GM19452 (cell line): ENCODE results near the gene DCTN3.
A peak's percentile ranks its signal among the peaks of the same experiment; 100 is the strongest.
"Not testable (repeated sequence)": the region's sequence is repeated elsewhere in the genome, so short reads cannot be mapped to it uniquely, and the experiment has no call there.

ENCODE experiments used
- ATAC-seq: cut with Tn5 transposase; IDR thresholded peaks from one replicate; pipeline ENCODE4 v1.9.1; 2021; ENCODE audit not compliant: unreplicated experiment

DCTN3 gene

DNA sequence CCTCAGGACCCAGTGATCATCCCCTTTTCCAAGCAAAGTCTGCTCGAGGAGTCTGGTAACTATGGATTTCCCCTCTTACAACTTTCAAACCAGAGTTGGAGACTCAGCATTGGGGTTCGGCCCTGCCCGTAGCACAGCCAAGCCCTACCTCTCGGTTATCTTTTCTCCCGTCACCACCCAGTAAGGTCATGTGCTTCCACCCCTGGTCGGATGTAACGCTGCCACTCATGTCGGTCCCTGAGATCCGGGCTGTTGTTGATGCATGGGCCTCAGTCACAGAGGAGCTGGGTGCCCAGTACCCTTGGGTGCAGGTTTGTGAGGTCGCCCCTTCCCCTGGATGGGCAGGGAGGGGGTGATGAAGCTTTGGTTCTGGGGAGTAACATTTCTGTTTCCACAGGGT is 27.4 kb upstream of the DCTN3 start:
- no peak for ATAC-seq

DNA sequence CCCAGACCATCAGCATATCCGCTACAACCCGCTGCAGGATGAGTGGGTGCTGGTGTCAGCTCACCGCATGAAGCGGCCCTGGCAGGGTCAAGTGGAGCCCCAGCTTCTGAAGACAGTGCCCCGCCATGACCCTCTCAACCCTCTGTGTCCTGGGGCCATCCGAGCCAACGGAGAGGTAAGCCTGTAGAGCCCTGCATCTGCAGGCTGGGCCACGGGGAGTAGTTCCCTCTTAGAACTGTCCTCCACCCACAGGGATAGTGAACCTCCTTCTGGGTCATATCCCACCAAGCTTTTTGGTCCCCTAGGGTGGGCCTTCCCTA is 26.7 kb upstream of the DCTN3 start:
- ATAC-seq, result no peak

- ATAC-seq, result peak; percentile 79
Observed at GRCh38 chr9:34646211-34647083, 26.2 kb upstream of the DCTN3 start, which contains the start of gene GALT. Gene GALT (plus strand): TSS chr9:34646675. CDS start chr9:34646705, 30 bp downstream.

GRCh38 chr9:34644766-34645314 is 24.5 kb upstream of the DCTN3 start:
- ATAC-seq, result no peak

GRCh38 chr9:34642679-34643078 is 22.4 kb upstream of the DCTN3 start:
- no peak for ATAC-seq

DNA sequence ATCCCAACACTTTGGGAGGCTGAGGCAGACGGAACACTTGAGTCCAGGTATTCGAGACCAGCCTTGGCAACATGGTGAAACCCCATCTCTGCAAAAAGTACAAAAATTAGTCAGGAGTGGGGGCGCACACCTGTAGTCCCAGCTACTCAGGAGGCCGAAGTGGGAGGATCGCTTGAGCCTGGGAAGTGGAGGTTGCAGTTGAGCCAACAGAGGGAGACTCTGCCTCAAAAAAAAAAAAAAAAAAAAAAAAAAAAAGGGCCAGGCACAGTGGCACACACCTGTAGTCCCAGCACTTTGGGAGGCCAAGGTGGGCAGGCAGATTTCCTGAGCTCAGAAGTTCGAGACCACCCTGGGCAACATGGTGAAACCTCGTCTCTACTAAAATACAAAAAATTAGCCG is 19.0 kb upstream of the DCTN3 start:
- not testable (repeated sequence) for ATAC-seq

DNA sequence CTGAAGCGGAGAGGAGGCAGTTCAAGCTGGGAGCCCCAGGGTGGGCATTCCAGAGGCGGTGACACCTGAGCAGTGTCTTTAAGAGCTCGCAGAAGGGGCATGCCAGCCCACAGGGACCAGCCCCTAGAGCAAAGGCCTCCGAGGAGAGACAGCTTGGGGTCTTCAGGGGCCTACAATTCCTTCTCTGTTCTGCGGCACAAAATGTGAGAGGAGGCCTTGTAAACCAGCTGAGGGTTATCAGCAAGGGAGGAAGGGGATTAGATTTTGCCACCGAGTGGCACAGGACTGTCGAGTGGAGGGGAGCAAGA is 17.8 kb upstream of the DCTN3 start:
- no peak for ATAC-seq

DNA sequence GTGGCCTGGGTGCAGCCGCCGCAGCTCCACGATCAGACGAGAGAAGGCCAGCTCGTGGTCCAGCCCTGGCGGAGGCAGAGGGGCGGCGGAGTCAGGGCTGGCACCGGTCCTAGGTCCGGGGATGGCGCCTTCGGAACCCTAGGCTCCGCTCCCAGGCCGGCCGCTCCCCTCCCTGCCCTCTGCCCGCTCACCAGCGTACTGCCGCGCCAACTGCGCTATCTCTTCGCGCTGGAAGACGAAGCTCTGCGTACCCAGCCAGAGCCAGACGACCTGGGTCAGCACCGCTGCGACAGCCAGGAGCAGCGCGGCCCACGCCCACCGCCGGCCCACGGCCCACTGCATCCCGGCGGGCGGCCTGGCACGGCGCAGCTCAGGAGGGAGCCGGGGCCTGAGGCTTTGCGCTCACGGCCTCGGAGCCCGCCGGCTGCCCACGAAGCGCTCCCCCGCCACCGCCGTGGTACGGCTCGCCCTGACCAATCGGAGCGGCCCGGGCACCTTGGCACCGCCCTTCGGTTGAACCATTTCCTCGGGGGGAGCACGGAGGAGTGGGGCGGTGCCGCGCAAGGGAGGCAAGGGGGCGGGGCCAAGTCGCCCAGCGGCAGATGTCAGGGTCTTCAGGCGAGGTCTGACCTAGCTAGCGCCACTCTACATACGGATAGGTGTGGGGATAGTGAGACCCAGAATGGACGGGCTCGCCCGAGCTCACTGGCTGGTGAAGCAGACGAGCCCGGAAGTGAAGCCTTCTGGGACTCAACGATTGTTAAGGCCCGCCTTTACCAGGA is 17.3 kb upstream of the DCTN3 start, which contains the start of gene SIGMAR1:
Gene SIGMAR1, minus strand, starts transcription at position 432 of the 782 bp plus-strand sequence. Its CDS starts 90 bp downstream, at position 342.
- ATAC-seq, result peak; percentile 90

DNA sequence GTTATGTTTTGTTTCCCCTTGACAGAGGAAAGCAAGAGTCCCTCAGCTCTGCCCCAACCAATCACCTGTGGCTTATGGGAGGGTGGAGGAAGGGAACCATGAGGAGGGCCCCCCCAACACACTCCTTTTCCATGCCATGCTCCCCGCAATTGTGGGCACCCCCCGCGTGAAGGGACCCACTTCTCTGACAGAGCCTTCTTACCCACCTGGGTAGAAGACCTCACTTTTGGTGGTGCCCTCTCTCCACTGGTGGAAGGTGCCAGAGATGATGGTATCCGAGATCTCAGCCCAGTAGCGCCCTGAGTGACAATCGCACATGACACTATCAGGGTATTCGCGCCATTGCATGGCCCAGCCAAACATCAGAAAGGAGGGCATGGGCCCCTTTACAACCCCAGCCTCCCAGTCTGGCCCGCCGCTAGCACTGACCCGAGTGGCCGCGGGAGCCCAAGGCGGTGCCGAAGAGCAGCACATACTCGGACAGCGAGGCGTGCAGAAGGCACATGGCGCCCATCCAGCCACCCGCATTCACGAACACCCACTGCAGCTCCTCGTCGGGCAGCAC is 16.6 kb upstream of the DCTN3 start:
- ATAC-seq, result no peak

GRCh38 chr9:34635556-34635955 is 15.3 kb upstream of the DCTN3 start:
- ATAC-seq, result no peak

DNA sequence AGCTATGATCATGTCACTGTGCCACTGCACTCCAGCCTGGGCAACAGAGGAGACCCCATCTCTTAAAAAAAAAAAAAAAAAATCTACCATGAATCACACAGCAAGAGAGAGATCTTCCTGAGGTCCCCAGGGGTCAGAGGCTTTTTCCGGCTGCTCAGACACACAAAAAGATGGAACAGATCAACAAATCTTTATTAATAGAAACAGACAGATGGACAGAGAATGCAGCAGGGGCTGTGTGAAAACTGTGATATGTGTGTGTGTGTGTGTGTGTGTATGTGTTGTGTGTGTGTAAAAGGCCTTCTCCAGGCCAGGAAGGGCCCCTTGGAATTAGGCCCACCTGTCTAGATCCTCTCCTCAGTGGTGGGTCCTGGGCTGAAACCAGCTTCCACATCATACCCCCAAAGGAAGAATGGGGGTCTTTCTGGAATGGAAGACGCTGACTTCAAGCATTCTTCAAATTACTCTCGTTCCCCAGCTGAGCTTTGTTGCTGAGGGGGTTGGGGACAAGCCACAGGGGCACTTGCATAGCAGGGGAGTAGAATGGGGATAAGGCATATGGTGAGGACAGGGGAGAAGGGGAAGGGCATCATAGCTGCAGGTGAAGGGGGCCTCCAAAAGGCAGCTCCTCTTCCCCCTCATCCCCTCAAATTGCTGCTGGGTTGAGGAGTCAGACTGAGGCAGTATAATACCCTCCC is 14.4 kb upstream of the DCTN3 start:
- no peak for ATAC-seq

DNA sequence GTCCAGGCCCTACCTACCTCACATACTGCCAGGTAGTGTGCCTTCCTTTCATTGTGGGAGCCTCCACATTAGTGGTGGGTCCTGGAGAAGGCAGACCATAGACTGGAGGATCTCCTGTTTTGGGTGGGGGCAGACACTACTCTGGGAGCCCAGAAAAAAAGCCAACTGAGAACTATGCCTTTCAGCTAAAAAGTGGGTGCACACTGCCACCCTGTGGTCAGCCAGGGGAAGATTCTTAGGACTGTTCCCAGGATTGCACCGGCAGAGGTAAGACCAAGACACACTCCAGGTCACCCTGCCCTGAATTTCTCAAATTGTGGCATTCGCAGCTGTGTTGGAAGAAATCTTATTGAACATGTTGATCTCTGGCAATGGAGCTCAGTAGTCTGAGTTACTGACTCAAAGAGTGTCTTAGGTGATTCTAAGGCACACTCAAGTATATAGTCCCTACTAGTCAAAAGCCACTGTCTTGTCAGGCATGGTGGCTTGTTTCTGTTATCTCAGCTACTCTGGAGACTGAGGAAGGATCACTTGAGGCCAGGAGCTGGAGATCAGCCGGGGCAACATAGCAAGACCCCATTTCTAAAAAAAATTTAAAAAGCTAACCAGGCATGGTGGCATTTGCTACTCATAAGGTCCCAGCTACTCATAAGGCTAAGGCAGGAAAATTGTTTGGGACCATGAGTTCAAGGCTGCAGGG is 13.7 kb upstream of the DCTN3 start:
- no peak for ATAC-seq

DNA sequence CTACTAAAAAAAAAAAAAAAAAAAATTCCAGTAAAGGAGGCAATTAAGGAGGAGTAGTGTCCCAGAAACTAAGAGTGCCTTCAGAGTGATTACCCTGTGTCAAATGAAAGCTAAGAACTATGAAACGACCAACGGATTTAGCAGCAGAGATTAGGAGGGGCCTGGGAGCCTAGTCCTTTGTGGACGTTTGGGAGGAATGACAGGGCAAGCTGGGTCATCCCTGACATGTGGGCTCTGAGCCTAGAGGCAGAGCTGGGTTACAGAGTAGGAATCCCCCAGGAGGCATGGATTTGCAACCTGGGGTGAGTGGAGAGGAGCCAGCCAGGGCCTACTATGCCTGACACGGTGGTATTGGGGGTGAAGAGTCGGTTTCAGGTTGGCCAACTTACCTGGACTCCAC is 12.9 kb upstream of the DCTN3 start:
- no peak for ATAC-seq

DNA sequence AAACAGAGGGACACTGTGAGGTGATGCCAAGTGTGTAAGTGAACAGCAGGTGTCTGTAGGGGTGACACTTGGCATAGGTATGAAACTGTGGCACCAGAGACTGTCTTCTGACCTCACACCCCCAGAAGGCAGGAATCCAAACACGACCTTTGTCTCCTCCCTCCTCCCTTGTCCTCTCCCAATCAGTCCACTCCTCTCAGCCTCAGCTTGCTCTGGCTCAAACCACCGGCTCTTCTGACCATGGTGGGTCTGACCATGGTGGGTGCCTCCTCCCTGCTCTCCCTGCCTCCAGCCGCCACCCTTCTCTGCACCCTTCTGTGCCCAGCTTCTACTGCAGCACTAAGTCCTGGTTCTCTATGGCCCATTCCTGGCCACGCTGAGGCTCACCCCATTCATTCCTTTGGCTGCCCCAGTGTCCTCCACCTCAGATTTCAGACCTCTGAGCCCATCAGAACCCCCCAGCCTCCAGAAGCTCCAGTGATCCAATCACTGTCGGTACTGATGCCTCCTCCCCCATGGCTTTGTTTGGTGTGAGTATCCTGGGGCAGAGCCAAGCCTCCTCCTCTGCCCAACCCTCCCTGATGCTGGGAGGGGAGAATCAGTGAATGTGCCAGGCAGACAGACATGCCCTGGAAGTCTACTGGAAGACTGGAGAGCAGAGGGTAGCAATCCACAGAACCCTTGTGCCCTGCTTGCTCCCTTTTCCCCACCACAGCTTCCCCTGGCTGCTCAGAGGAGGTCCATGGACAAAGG is 10.3 kb upstream of the DCTN3 start:
- ATAC-seq, result no peak

DNA sequence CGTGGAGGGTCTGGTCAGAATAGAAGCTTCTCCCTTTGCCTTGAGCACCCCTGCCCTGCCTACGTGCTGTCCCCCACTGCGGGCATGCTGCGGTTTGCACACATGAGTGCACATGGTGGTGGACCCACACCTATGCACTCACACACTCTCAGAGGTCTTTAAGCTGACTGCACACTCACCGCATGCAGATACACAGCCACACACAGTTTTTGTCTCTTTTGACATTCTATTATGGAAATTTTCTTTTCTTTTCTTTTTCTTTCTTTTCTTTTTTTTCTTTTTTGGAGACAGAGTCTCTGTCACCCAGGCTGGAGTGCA is 9.2 kb upstream of the DCTN3 start:
- no peak for ATAC-seq

GRCh38 chr9:34628656-34629490 is 8.6 kb upstream of the DCTN3 start, which contains the start of gene ARID3C:
Gene ARID3C (minus strand): TSS chr9:34629066. CDS start chr9:34628014, 1,052 bp downstream.
- no peak for ATAC-seq

DNA sequence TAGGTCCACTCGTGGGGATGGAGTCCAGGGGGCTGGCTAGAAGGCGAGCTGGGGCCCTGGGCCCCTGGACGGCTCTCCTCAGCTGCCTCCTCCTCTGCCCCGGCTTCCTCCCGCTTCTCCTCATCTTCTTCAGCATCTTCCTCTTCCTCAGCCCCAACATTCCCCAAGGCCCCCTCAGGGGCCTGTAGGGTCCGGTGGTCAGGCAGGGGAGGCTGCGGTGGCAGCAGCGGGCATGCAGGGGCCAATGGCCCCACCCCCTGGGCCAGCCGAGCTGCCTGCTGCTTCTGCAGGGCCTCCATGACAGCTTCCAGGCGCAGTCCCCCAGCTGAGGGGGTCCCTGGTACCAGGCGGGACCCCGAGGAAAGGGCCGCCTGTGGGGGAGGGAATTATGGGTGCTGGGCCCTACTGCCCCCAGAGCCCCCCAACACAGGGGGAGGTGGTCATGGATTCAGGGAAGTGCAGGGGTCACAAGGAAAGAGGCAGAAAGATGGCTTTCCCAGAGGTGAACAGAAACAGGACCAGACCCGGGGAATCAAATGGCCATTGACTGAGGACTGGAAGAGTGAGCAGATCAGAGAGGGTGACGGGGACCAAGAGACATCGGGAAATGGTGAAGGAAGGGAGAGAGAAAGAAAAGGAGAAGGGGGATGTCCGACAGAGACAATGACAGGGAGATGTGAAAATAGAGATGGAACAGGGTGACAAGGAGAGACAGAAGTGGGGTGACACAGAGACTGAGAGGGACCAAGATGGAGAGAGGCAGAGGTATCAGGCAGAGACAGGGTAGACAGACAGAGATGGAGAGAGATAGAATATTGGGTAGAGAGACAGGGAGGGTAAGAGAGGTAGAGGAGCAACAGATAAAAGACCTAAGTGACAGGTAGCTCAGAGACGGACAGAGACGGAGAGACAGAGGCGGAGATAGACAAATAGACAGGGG is 7.7 kb upstream of the DCTN3 start:
- ATAC-seq, result no peak

DNA sequence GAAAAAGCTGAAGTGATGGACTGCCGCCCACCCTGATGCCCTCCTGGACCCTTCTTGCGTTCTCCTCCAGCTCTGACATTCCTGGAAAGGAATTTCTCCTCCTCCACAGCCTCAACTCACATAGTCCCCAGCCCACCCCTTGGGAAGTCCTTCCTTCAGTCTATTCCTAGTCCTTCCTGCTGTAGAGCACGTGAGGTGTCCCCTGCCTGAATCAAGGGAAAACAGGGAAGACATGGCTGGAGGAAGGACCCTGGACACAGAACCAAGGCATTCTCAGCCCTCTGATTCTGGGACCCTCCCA is 4.8 kb upstream of the DCTN3 start:
- ATAC-seq, result no peak
